Large intestine (tissue), 3 donors: ENCODE results near the gene CEP104. TPM values are rescaled to one million over a fixed set of nuclear protein-coding genes. Genes with fewer than 3 reads are reported as not detected.

Experiments used
- DNase-seq, 2 donors: peaks; one replicate each; pipeline versions ENCODE4 v3.0.0 to v3.0.0-alpha.2; 2013
- H3K27ac ChIP-seq: one replicate; pipeline ENCODE4 v1.5.1; 2013; ENCODE audit warnings: low read length
- H3K27me3 ChIP-seq: 2 replicates; pipeline ENCODE4 v1.6.1; 2013; ENCODE audit warnings: low read length; ENCODE audit not compliant: control insufficient read depth, insufficient read depth
- H3K36me3 ChIP-seq: 2 replicates; pipeline ENCODE4 v1.6.1; 2013; ENCODE audit warnings: low read length; ENCODE audit not compliant: control insufficient read depth, insufficient read depth
- H3K4me1 ChIP-seq: one replicate; pipeline ENCODE4 v1.6.1; 2013; ENCODE audit warnings: low read length; ENCODE audit not compliant: control insufficient read depth, insufficient read depth
- H3K4me3 ChIP-seq: one replicate; pipeline ENCODE4 v1.5.1; 2013; ENCODE audit warnings: low read length
- H3K9me3 ChIP-seq: one replicate; pipeline ENCODE4 v1.6.1; 2013; ENCODE audit warnings: mild to moderate bottlenecking, low read depth, low read length, moderate library complexity; ENCODE audit not compliant: control insufficient read depth
- WGBS: methylation state at CpG from one replicate; pipeline ENCODE4 v1.1.5; 2013; ENCODE audit warnings: low lambda C conversion rate; ENCODE audit not compliant: insufficient coverage; 5-methylcytosine and 5-hydroxymethylcytosine counted together
- polyA plus RNA-seq: library from polyadenylated mRNA; unstranded; fragments of 120-200 nt; gene quantifications from one replicate; pipeline ENCODE4 v1.2.1, GENCODE V29; 2013

CEP104 gene
- polyA plus RNA-seq, 1 donor = 31.5 TPM

DNA sequence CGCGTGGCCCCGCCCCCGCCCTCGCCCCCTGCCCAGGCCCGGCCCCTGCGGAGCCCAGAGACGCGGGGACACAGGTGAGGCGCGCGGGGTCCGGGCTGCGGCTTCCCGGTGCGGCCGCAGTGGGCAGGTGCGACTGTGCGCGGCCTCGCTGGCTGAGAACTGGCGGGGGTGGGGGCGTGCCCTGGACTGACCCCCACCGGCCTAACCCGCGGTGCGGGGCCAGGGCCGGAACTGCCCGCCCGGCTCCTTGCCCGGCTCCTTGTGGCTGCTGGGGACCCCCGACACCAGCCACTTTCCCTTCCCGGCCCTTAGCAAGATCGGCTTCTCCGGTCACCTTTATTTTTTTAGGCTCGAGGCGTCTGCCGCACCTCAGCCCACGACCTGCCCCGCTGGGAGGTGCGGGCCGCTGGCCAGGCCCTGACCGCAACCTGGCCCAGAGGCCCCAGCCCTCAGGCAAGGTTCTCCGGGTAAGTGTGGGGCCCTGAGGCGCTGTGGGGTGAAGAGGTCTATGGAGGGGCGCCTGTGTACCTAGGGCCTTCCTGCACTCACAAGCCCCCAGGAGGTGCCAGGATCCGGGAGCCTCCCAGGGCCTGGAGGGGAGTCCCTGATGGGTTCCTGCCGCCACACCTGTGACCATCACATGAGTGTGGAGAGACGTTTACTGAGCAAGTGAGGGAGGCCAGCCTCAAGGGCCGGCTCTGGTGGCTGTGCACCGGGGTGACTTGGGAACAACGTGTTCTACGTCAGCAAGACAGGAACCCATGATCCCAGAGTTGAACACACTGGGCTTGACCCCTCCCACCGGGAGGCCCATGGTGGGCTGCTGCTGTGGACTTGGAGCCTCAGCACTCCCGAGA is 84.1 kb downstream of the CEP104 start, which contains the start of gene SMIM1:
SMIM1 (plus strand) TSS at position 35 of the 857 bp plus-strand sequence. CDS start 2,625 bp downstream, outside the sequence.
- no peaks in the 10 kb centered on the region for H3K27me3 ChIP-seq
- no CpG with 5 or more reads among the region's 55 CpGs for WGBS
- peaks cover 2% of the 10 kb centered on the region for H3K36me3 ChIP-seq
- H3K27ac ChIP-seq = peak within 1 kb of the TSS; percentile 96
- H3K9me3 ChIP-seq = no peaks in the 10 kb centered on the region
- H3K4me1 ChIP-seq = peaks cover 40% of the 10 kb centered on the region
- DNase-seq = peak; percentile 74 to 87
- peak within 1 kb of the TSS; percentile 70 for H3K4me3 ChIP-seq

- Histone ChIP-seq H3K9me3 (no peaks in the 10 kb centered on the region), H3K4me3 (peak overlapping the region; percentile 51), H3K36me3 (peaks cover 2% of the 10 kb centered on the region), H3K27me3 (no peaks in the 10 kb centered on the region), H3K4me1 (peaks cover 40% of the 10 kb centered on the region), H3K27ac (peak overlapping the region; percentile 31)
- DNase-seq = peak; percentile 89
- no CpG with 5 or more reads among the region's 61 CpGs for WGBS
Measured at GRCh38 chr1:3772027-3772714, 84.8 kb downstream of the CEP104 start.

DNA sequence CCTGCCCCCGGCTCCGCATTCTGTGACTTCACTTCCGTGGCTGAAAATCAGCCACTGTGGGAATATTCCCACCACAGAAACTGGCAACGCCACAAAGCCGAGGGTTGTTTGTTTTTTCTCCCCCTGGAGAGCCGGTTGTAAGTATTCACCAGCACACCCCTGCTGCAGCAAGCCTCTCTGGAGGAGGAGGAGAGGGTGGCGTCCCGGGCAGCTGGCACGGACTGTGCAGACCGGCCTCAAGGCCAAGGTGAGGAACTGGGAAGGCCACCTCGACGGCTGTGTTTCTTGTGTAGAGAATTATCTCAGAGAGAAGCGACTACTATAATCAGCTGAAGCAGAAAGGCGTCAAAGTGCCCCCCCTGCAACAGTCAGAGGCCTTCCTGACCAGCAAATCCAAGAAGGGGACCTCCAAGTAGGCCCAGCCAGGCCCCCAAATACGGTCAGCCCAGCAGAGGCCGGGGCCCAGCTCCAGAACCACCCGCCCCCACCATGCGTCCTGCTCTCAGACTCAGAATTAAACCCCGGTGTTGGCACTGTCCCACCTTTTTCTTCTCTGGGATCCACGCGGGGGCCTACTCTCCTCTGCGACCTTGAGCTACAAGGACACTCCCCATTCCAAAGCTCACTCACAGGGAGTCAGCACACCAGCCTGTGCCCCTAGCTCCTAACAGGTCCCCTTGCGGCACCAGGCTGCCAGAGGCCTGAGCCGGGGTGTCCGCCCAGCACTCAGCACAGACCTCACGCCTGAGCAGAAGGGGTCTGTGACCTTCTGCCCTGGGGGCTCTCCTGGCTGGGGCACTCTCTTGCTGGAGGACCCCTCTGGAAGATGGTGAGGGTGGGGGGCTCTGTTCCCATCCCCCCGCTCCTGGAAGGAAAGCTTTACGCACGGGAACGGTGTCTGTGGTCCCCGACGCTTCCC is 85.6 kb downstream of the CEP104 start:
- peaks cover 2% of the 10 kb centered on the region for H3K36me3 ChIP-seq
- peak overlapping the region; percentile 31 for H3K27ac ChIP-seq
- DNase-seq = peak in 1 of 2 donors; percentile 66
- H3K4me1 ChIP-seq = peaks cover 38% of the 10 kb centered on the region
- no peaks in the 10 kb centered on the region for H3K27me3 ChIP-seq
- peak overlapping the region; percentile 51 for H3K4me3 ChIP-seq
- WGBS = no CpG with 5 or more reads among the region's 32 CpGs
- no peaks in the 10 kb centered on the region for H3K9me3 ChIP-seq

GRCh38 chr1:3770047-3770765 is 86.8 kb downstream of the CEP104 start:
- no CpG with 5 or more reads among the region's 16 CpGs for WGBS
- Histone ChIP-seq H3K9me3 (no peaks in the 10 kb centered on the region), H3K4me3 (no peak overlapping the region), H3K4me1 (peaks cover 27% of the 10 kb centered on the region), H3K36me3 (peaks cover 2% of the 10 kb centered on the region), H3K27me3 (no peaks in the 10 kb centered on the region), H3K27ac (no peak overlapping the region)
- no peak for DNase-seq

DNA sequence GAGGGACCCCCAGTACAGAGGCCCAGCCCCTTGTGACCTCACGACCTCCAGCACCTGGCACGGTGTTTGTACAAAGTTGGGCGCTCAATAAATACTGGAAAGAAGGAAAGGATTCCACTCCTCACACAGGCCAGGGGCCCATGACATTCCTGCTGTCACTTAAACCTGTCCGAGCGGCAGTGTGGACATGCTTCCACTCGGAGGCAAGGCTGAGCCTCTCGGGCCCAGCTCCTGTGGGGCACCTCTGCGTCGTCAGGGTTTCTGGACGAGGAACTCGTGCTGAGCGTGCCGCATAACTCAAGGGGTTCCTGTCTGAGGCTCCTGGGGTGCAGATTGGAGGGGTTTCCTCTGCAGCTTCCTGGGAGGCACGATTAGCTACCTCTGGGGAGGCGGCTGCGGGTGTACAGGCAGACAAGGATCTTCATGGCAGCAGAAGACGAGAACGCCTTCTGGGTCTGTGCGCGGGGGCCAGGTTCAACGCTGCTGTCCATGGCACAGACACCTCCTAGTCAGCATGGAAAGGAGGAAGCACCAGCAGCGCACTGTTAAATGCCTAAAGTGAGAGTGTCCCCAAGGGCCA is 88.1 kb downstream of the CEP104 start:
- H3K4me1 ChIP-seq = peaks cover 17% of the 10 kb centered on the region
- DNase-seq = no peak
- H3K36me3 ChIP-seq = peaks cover under 1% of the 10 kb centered on the region
- no peak overlapping the region for H3K4me3 ChIP-seq
- H3K9me3 ChIP-seq = no peaks in the 10 kb centered on the region
- no peaks in the 10 kb centered on the region for H3K27me3 ChIP-seq
- no peak overlapping the region for H3K27ac ChIP-seq
- no CpG with 5 or more reads among the region's 22 CpGs for WGBS

GRCh38 chr1:3767328-3767925 is 89.6 kb downstream of the CEP104 start:
- Histone ChIP-seq H3K9me3 (no peaks in the 10 kb centered on the region), H3K4me1 (peaks cover 10% of the 10 kb centered on the region), H3K4me3 (no peak overlapping the region), H3K36me3 (no peaks in the 10 kb centered on the region), H3K27me3 (no peaks in the 10 kb centered on the region), H3K27ac (no peak overlapping the region)
- WGBS = 100% methylated on average over 2 of the region's 17 CpGs
- no peak for DNase-seq

GRCh38 chr1:3763351-3764125 is 93.5 kb downstream of the CEP104 start:
- WGBS = no CpG with 5 or more reads among the region's 31 CpGs
- H3K4me1 ChIP-seq = no peaks in the 10 kb centered on the region
- no peaks in the 10 kb centered on the region for H3K36me3 ChIP-seq
- H3K4me3 ChIP-seq = no peak overlapping the region
- no peak for DNase-seq
- H3K9me3 ChIP-seq = peaks cover 4% of the 10 kb centered on the region
- no peak overlapping the region for H3K27ac ChIP-seq
- H3K27me3 ChIP-seq = peaks cover 8% of the 10 kb centered on the region

GRCh38 chr1:3762873-3763228 is 94.2 kb downstream of the CEP104 start:
- no peak overlapping the region for H3K27ac ChIP-seq
- no peaks in the 10 kb centered on the region for H3K36me3 ChIP-seq
- H3K27me3 ChIP-seq = peaks cover 8% of the 10 kb centered on the region
- no peak overlapping the region for H3K4me3 ChIP-seq
- peaks cover 4% of the 10 kb centered on the region for H3K9me3 ChIP-seq
- 67% methylated on average over 2 of the region's 12 CpGs for WGBS
- no peak for DNase-seq
- no peaks in the 10 kb centered on the region for H3K4me1 ChIP-seq
